CD8-positive, alpha-beta memory T cell (primary cell): Measurements from ENCODE around the gene C11orf87. TPM values are rescaled to one million over a fixed set of nuclear protein-coding genes. Genes with fewer than 3 reads are reported as not detected.

Experiments used
- CTCF ChIA-PET: fragments of 350-600 bp; sonication (Branson Sonifier 250); formaldehyde crosslinking; loops from one replicate; lab custom pipeline; 2021; ENCODE audit warnings: antibody characterized with exemption; lab: Charles Lee
- POLR2A ChIA-PET: fragments of 350-600 bp; sonication (Branson Sonifier 250); formaldehyde crosslinking; loops from one replicate; lab custom pipeline; 2021; ENCODE audit warnings: antibody characterized with exemption; lab: Charles Lee
- DNase-seq, 5 donors: peaks; one replicate each; pipeline versions ENCODE4 v3.0.0 to v3.0.0-alpha.2; 2020 to 2022; ENCODE audit warnings: mixed read lengths in 1 of 5
- H3K27ac ChIP-seq: one replicate; pipeline ENCODE4 v1.7.0; 2013; ENCODE audit warnings: low read depth, mild to moderate bottlenecking, low read length, moderate library complexity
- H3K27me3 ChIP-seq: 2 replicates; pipeline ENCODE4 v1.7.0; 2013; ENCODE audit warnings: low read length, mild to moderate bottlenecking; ENCODE audit not compliant: insufficient read depth, poor library complexity, severe bottlenecking
- H3K36me3 ChIP-seq: 2 replicates; pipeline ENCODE4 v1.7.0; 2013; ENCODE audit warnings: mild to moderate bottlenecking, low read length, moderate library complexity; ENCODE audit not compliant: insufficient read depth
- H3K4me1 ChIP-seq: 2 replicates; pipeline ENCODE4 v1.7.0; 2013; ENCODE audit warnings: mild to moderate bottlenecking, low read length, moderate library complexity; ENCODE audit not compliant: insufficient read depth
- H3K4me3 ChIP-seq: 2 replicates; pipeline ENCODE4 v1.7.0; 2013; ENCODE audit warnings: mild to moderate bottlenecking, low read length
- H3K9me3 ChIP-seq: 2 replicates; pipeline ENCODE4 v1.7.0; 2013; ENCODE audit warnings: mild to moderate bottlenecking, low read length
- H3K27ac Mint-ChIP-seq, 8 donors: one replicate each; pipeline ENCODE4 v1.8.0; 2020 to 2021; ENCODE audit warnings: mixed read lengths in 8 of 8, mild to moderate bottlenecking in 6 of 8, inconsistent platforms in 3 of 8, moderate library complexity in 3 of 8
- H3K27me3 Mint-ChIP-seq, 2 donors: one replicate each; pipeline ENCODE4 v1.8.0; 2020 to 2021; ENCODE audit warnings: mixed read lengths in 2 of 2, mild to moderate bottlenecking in 1 of 2, moderate library complexity in 1 of 2
- H3K36me3 Mint-ChIP-seq, 3 donors: one replicate each; pipeline ENCODE4 v1.8.0; 2020 to 2021; ENCODE audit warnings: mixed read lengths in 3 of 3, inconsistent platforms in 1 of 3, mild to moderate bottlenecking in 1 of 3
- H3K4me1 Mint-ChIP-seq, 3 donors: one replicate each; pipeline ENCODE4 v1.8.0; 2020 to 2021; ENCODE audit warnings: mixed read lengths in 3 of 3, inconsistent platforms in 1 of 3, mild to moderate bottlenecking in 1 of 3
- H3K4me3 Mint-ChIP-seq, 7 donors: one replicate each; pipeline ENCODE4 v1.8.0; 2020 to 2021; ENCODE audit warnings: mixed read lengths in 7 of 7, mild to moderate bottlenecking in 6 of 7, moderate library complexity in 4 of 7, inconsistent platforms in 2 of 7
- H3K9me3 Mint-ChIP-seq, 5 donors: one replicate each; pipeline ENCODE4 v1.8.0; 2020 to 2022; ENCODE audit warnings: mixed read lengths in 5 of 5, mild to moderate bottlenecking in 3 of 5, moderate library complexity in 2 of 5, inconsistent platforms in 1 of 5
- polyA plus RNA-seq: library from polyadenylated mRNA; unstranded; fragments of 300-500 nt; fragmentation: Illumina TruSeq; gene quantifications from one replicate; pipeline ENCODE4 v1.2.3, GENCODE V29; 2021
- total RNA-seq, 2 experiments: library from RNA; stranded (reverse); gene quantifications; one replicate each; pipeline ENCODE4 v1.2.3, GENCODE V29; 2021

Gene C11orf87
- total RNA-seq (not detected), polyA plus RNA-seq (not detected)

- peaks cover 3 to 15% (median 7%) of the 10 kb centered on the region in 5 donors for H3K9me3 Mint-ChIP-seq
These were observed at the start of gene C11orf87 for GRCh38 chr11:109421981-109422869. TSS of gene C11orf87 (plus strand) at chr11:109422190. CDS start at chr11:109423634, 1,444 bp downstream.

GRCh38 chr11:109374032-109374431 lies 48.0 kb upstream of the C11orf87 start:
- H3K9me3 Mint-ChIP-seq = peaks cover 0 to 6% (median 4%) of the 10 kb centered on the region in 5 donors
- POLR2A ChIA-PET = no interaction called here
- Histone ChIP-seq H3K27ac (no peak overlapping the region), H3K36me3 (no peaks in the 10 kb centered on the region), H3K4me3 (no peak overlapping the region), H3K9me3 (no peaks in the 10 kb centered on the region), H3K4me1 (no peaks in the 10 kb centered on the region), H3K27me3 (no peaks in the 10 kb centered on the region)
- CTCF ChIA-PET = no interaction called here
- no peak for DNase-seq
- no peaks in the 10 kb centered on the region for H3K4me1 Mint-ChIP-seq
- no peak overlapping the region for H3K27ac Mint-ChIP-seq
- H3K27me3 Mint-ChIP-seq = no peaks in the 10 kb centered on the region
- no peaks in the 10 kb centered on the region for H3K36me3 Mint-ChIP-seq
- H3K4me3 Mint-ChIP-seq = no peak overlapping the region

More at GRCh38 chr11:109421981-109422869, at the start of gene C11orf87:
- no peaks in the 10 kb centered on the region for H3K27me3 ChIP-seq
- H3K4me1 ChIP-seq = no peaks in the 10 kb centered on the region
- H3K4me3 Mint-ChIP-seq = no peak within 1 kb of the TSS
- H3K4me1 Mint-ChIP-seq = no peaks in the 10 kb centered on the region
- no peak for DNase-seq
- H3K36me3 ChIP-seq = no peaks in the 10 kb centered on the region
- no peak within 1 kb of the TSS for H3K27ac ChIP-seq
- H3K4me3 ChIP-seq = no peak within 1 kb of the TSS
- no peaks in the 10 kb centered on the region for H3K36me3 Mint-ChIP-seq
- peaks cover 17 to 32% of the 10 kb centered on the region in 2 donors for H3K27me3 Mint-ChIP-seq
- ChIA-PET POLR2A (no interaction called here), CTCF (no interaction called here)
- H3K9me3 ChIP-seq = no peaks in the 10 kb centered on the region
- no peak within 1 kb of the TSS for H3K27ac Mint-ChIP-seq

GRCh38 chr11:109374441-109374840 lies 47.5 kb upstream of the C11orf87 start:
- CTCF ChIA-PET = no interaction called here
- POLR2A ChIA-PET = no interaction called here
- Mint-ChIP-seq H3K9me3 (peaks cover 0 to 6% (median 4%) of the 10 kb centered on the region in 5 donors), H3K4me1 (no peaks in the 10 kb centered on the region), H3K36me3 (no peaks in the 10 kb centered on the region), H3K27me3 (no peaks in the 10 kb centered on the region), H3K4me3 (no peak overlapping the region), H3K27ac (no peak overlapping the region)
- no peaks in the 10 kb centered on the region for H3K4me1 ChIP-seq
- no peaks in the 10 kb centered on the region for H3K36me3 ChIP-seq
- no peaks in the 10 kb centered on the region for H3K9me3 ChIP-seq
- H3K27me3 ChIP-seq = no peaks in the 10 kb centered on the region
- no peak for DNase-seq
- no peak overlapping the region for H3K4me3 ChIP-seq
- H3K27ac ChIP-seq = no peak overlapping the region

- Mint-ChIP-seq H3K4me1 (no peaks in the 10 kb centered on the region), H3K27ac (no peak overlapping the region), H3K9me3 (peaks cover 0 to 2% (median 0%) of the 10 kb centered on the region in 5 donors), H3K4me3 (no peak overlapping the region), H3K36me3 (no peaks in the 10 kb centered on the region), H3K27me3 (no peaks in the 10 kb centered on the region)
- POLR2A ChIA-PET = no interaction called here
- Histone ChIP-seq H3K4me3 (no peak overlapping the region), H3K27ac (no peak overlapping the region), H3K9me3 (no peaks in the 10 kb centered on the region), H3K36me3 (no peaks in the 10 kb centered on the region), H3K4me1 (no peaks in the 10 kb centered on the region), H3K27me3 (no peaks in the 10 kb centered on the region)
- no peak for DNase-seq
- CTCF ChIA-PET = no interaction called here
These were observed 44.8 kb upstream of the C11orf87 start for GRCh38 chr11:109377039-109377742.

- ChIA-PET CTCF (no interaction called here), POLR2A (no interaction called here)
- Mint-ChIP-seq H3K36me3 (no peaks in the 10 kb centered on the region), H3K27me3 (no peaks in the 10 kb centered on the region), H3K27ac (no peak overlapping the region), H3K4me1 (no peaks in the 10 kb centered on the region), H3K4me3 (no peak overlapping the region), H3K9me3 (peaks cover 0 to 2% (median 0%) of the 10 kb centered on the region in 5 donors)
- H3K9me3 ChIP-seq = no peaks in the 10 kb centered on the region
- no peaks in the 10 kb centered on the region for H3K36me3 ChIP-seq
- no peaks in the 10 kb centered on the region for H3K27me3 ChIP-seq
- no peak overlapping the region for H3K27ac ChIP-seq
- H3K4me1 ChIP-seq = no peaks in the 10 kb centered on the region
- H3K4me3 ChIP-seq = no peak overlapping the region
- no peak for DNase-seq
These were observed 44.0 kb upstream of the C11orf87 start for GRCh38 chr11:109378034-109378433.

GRCh38 chr11:109383306-109383705 lies 38.7 kb upstream of the C11orf87 start:
- H3K9me3 ChIP-seq = no peaks in the 10 kb centered on the region
- no peak overlapping the region for H3K27ac ChIP-seq
- ChIA-PET CTCF (no interaction called here), POLR2A (no interaction called here)
- H3K9me3 Mint-ChIP-seq = peaks cover 0 to 2% (median 0%) of the 10 kb centered on the region in 5 donors
- no peaks in the 10 kb centered on the region for H3K4me1 Mint-ChIP-seq
- no peaks in the 10 kb centered on the region for H3K27me3 ChIP-seq
- DNase-seq = no peak
- H3K4me3 ChIP-seq = no peak overlapping the region
- H3K27me3 Mint-ChIP-seq = no peaks in the 10 kb centered on the region
- H3K36me3 ChIP-seq = no peaks in the 10 kb centered on the region
- no peak overlapping the region for H3K4me3 Mint-ChIP-seq
- no peak overlapping the region for H3K27ac Mint-ChIP-seq
- no peaks in the 10 kb centered on the region for H3K36me3 Mint-ChIP-seq
- H3K4me1 ChIP-seq = no peaks in the 10 kb centered on the region

- POLR2A ChIA-PET = no interaction called here
These were observed 37.1 kb upstream of the C11orf87 start for GRCh38 chr11:109384873-109385272.

GRCh38 chr11:109388982-109389381 lies 33.0 kb upstream of the C11orf87 start:
- H3K36me3 Mint-ChIP-seq = no peaks in the 10 kb centered on the region
- peaks cover 0 to 6% (median 2%) of the 10 kb centered on the region in 5 donors for H3K9me3 Mint-ChIP-seq
- no peak for DNase-seq
- no peak overlapping the region for H3K27ac Mint-ChIP-seq
- Histone ChIP-seq H3K4me1 (no peaks in the 10 kb centered on the region), H3K36me3 (no peaks in the 10 kb centered on the region), H3K4me3 (no peak overlapping the region), H3K27ac (no peak overlapping the region), H3K9me3 (no peaks in the 10 kb centered on the region), H3K27me3 (no peaks in the 10 kb centered on the region)
- H3K4me1 Mint-ChIP-seq = no peaks in the 10 kb centered on the region
- no peak overlapping the region for H3K4me3 Mint-ChIP-seq
- ChIA-PET POLR2A (no interaction called here), CTCF (no interaction called here)
- no peaks in the 10 kb centered on the region for H3K27me3 Mint-ChIP-seq

More at GRCh38 chr11:109384873-109385272, 37.1 kb upstream of the C11orf87 start:
- no peaks in the 10 kb centered on the region for H3K36me3 ChIP-seq
- H3K36me3 Mint-ChIP-seq = no peaks in the 10 kb centered on the region
- peaks cover 0 to 3% (median 0%) of the 10 kb centered on the region in 5 donors for H3K9me3 Mint-ChIP-seq
- no peak overlapping the region for H3K4me3 Mint-ChIP-seq
- CTCF ChIA-PET = no interaction called here
- no peaks in the 10 kb centered on the region for H3K9me3 ChIP-seq
- H3K27me3 Mint-ChIP-seq = no peaks in the 10 kb centered on the region
- no peak for DNase-seq
- H3K27ac Mint-ChIP-seq = no peak overlapping the region
- no peaks in the 10 kb centered on the region for H3K27me3 ChIP-seq
- H3K4me1 Mint-ChIP-seq = no peaks in the 10 kb centered on the region
- no peak overlapping the region for H3K4me3 ChIP-seq
- H3K27ac ChIP-seq = no peak overlapping the region
- H3K4me1 ChIP-seq = no peaks in the 10 kb centered on the region
